IPS DF 4.7 (cell line): ENCODE results near the gene SEC14L3.

ENCODE experiments used
- DNase-seq: peaks from one replicate; pipeline ENCODE4 v3.0.0-alpha.2; 2013; ENCODE audit warnings: low spot score; ENCODE audit errors: extremely low read depth

Gene SEC14L3

DNA sequence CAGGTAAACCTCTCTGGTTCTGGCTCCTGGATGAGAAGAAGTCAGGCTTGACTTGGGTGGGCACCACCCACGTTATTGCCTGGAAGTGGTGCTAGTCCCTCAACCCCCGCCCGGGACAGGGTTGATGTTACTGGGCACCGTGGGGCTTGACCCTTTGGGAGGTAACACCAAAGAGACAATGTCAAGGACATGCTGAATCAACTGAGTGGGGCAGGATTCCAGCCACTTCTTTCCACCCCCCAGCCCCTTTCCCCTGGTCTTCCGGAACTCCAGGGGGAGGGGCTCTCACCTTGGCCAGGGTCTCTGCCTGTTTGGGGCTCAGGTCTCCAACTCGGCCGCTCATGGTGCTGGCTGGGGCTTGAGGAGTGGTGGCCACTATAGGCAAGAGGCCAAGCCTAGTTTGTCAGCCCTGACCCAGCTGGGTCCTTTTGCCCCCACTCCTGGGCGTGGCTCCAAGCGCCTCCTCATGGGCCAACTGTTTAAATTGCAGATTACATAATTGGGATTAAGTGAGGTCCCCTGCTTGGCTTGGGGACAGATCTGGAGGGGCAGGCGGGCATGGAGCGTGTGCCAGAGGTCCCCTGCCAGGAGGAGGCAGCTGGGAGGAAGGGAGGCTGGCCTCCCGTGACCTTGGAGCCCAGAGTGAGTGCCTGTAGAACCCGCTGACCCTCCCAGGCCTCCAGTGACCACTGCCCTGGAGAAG is at the start of gene SEC14L3:
TSS of gene SEC14L3 (minus strand) at position 402 of the 703 bp plus-strand sequence. CDS start at position 343, 59 bp downstream.
- no peak for DNase-seq

GRCh38 chr22:30519842-30520425 is 48.1 kb upstream of the SEC14L3 start:
- DNase-seq = no peak

GRCh38 chr22:30516731-30517130 is 44.9 kb upstream of the SEC14L3 start:
- DNase-seq = no peak

DNA sequence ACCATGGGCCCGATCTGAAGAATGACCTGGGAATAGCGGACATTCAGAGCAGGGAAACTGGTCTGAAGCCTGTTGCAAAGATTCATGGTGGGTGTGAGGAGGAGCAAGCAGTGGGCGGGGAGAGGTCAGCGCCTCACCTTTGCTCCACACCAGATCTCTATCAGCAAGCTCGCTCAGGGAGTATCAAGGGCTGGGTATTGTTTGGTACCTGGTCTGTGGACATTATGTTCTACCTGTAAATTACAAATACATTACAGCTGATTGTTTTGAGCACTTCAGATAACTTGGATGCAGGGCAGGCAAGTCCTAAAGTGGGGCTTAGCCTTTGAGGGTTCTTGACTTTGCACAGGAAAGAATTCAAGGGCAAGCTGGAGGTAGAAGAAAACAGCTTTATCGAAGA is 44.5 kb upstream of the SEC14L3 start:
- no peak for DNase-seq

GRCh38 chr22:30514252-30514651 is 42.4 kb upstream of the SEC14L3 start:
- no peak for DNase-seq

DNA sequence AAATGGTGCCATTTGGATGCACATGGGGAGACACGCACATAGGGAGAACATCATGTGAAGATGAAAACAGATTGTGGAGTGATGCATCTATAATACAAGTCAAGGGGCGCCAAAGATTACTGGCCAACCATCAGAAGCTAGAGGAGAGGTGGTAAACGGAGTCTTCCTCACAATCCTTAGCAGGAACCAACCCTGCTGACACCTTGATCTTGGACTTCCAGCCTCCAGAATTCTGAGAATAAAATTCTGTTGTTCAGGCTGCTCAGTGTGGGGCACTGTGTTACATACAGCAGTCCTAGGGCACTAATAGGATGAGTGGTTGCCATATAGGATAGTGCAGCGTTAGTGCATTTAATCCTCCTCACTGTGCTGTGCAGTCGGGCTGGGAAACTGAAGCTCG is 41.6 kb upstream of the SEC14L3 start:
- DNase-seq = no peak

DNA sequence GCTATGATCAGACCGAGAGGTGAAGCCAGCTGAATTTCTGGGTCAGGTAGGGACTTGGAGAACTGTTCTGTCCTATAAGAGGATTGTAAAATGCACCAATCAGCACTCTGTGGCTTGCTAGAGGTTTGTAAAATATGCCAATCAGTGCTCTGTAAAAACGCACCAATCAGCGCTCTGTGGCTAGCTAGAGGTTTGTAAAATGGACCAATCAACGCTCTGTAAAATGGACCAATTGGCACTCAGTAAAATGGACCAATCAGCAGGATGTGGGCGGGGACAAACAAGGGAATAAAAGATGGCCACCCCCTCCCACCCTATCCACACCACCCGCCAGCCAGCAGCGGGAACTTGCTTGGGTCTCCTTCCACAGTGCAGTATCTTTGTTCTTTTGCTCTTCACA is 40.1 kb upstream of the SEC14L3 start:
- no peak for DNase-seq

DNA sequence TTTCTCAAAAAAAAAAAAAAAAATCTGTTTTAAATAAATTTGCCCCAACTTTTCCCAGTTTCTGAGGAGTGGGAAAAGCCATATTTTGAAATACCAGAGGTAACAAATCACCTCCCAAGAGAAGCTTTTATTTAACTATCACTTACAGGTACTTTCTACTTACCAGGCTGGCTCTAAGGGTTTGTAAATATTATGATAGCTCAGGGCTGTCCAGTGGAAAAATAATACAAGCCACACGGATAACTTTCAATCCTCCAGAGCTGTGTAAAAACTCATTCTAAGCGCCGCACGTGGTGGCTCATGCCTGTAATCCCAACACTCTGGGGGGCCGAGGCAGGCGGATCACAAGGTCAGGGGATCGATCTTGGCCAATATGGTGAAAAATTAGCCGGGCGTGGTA is 39.3 kb upstream of the SEC14L3 start:
- DNase-seq = no peak

- no peak for DNase-seq
Measured at GRCh38 chr22:30508216-30508615, 36.4 kb upstream of the SEC14L3 start.

DNA sequence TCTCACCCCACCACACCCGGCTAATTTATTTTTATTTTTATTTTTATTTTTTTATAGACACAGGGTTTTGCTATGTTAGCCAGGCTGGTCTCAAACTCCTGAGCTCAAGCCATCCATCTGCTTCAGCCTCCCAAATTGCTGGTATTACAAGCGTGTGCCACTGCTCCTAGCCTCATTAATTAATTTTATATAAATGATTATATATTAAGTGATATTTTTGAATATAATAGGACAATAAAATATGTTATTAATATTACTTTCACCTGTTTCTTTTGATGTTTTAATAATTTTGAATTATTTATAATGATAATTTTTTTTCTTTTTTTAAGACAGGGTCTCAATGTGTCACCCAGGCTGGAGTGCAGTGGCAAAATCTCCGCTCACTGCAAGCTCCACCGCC is 35.9 kb upstream of the SEC14L3 start:
- DNase-seq = no peak

GRCh38 chr22:30506507-30506968 is 34.7 kb upstream of the SEC14L3 start:
- DNase-seq = no peak

DNA sequence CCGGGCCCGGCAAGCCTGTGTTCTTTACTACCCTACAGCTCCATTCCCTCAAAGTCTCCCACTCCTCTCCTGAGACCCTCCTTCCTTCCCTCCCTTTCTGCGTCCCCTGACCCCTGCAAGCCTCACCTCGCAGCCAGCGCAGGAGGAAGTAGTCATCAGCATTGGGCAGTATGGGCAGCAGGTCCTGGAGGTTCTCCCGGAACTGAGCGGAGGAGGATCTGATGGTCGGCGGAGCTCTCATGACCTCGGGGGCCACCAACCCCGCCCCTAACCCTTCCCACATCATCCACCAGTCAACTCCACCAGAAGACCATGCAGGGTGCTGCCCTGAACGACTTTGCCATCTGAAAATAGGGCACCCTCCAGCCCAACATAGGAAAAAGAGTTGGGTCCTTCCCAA is 31.7 kb upstream of the SEC14L3 start:
- no peak for DNase-seq

DNA sequence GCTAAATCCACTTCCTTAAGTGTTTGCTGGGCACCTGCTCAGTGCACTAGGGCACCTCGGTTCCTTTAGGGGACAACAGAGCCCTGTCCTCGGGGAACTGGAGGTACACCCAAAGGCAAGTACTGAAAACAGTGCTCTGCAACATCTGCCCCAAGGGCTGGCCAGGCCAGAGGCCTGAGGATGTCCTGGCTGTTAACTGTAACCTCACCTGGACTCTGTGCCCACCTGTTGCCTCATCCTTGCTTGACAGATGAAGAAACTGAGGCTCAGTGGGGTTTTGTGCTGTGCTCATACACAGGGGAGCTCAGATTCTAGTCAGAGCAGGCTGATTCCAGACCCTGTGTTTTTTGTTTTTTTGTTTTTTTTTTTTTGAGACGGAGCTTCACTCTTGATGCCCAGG is 31.1 kb upstream of the SEC14L3 start:
- DNase-seq = no peak

DNA sequence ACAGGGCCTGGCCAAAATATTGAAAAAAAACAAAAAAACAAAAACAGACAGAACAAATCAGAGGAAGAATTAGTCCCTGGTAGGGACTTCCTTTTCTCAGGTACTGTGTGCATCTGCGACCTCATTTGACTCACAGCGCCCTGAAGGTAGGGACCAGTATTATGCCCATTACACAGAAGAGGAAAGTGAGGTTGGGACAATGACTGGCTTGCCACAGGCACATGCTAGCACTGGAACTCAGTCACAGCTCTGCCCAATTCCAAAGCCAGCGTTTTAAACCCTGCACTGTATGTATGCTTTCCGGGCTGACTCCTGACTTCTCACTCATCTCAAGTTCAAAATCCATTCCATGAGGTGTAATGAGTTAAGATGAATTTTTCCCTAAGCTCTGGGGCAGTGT is 30.3 kb upstream of the SEC14L3 start:
- DNase-seq = no peak

DNA sequence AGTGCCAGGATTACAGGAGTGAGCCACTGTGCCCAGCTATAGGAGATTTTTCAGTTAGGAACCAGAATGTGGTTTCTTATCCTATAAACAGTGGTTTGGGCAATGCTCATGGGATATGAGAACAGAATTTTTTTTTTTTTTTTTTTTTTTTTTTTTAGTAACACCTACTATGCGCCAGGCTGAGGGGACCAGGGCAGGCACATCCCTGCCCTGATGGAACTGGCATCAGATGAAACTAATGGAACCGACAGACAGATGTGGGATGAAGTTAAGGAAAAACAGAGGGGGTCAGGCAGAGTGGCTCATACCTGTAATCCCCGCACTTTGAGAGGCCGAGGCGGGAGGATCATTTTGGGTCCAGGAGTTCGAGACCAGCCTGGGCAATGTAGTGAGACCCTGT is 28.8 kb upstream of the SEC14L3 start:
- no peak for DNase-seq

GRCh38 chr22:30497466-30498150 is 25.8 kb upstream of the SEC14L3 start:
- DNase-seq = no peak

DNA sequence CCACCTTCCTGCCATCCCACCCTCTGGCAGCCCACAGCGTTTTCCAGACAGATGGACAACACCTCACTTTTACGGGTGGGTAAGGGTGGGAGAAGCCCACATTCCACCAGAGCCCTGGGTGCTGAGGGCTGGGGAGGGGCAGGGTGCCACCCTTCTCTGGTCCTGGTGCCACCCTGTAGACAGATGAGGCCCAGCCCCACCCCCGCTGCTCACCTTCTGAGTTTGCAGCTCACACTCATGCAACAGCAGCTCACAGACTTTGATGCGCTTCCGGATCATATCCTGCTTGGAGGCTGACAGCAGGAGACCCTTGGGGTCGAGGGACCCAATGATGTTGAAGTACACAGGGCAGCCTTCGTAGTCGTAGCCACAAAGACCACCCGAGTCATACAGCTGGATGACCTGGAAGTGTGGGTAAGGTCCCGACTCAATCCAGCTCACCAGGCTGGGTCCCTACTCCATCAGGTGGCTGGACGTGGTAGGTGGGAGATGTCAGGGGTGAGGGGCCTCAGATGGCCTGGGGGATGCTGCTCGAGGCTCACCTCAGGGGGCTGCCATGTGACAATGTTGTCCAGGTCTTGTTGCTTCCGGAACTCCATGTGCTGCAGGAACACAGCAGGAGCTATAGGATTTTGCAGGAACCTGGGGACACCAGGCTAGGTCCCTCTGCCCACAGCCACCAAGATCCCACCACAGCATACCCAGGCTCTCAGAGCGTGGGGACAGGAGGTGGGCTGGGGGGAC is 23.4 kb upstream of the SEC14L3 start:
- DNase-seq = no peak

DNA sequence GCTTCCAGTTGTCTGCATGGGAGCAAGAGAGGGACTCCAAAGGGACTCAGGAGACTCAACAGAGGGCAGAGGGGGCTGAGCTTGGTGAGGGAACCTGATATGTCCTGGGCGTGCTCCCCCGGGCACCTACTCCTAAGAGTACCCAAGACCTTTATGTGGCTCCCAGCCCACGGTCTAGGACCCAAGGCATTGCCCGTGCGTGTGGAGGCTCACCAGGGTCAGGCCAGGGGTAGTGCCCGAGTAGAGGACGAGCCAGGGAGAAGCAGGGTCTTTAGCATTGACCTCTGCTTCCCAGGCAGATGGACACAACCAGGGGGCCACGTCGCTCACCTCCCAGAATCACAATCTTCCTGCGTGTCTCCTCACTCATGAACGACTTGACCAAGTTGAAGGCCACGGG is 20.3 kb upstream of the SEC14L3 start:
- DNase-seq = no peak

DNA sequence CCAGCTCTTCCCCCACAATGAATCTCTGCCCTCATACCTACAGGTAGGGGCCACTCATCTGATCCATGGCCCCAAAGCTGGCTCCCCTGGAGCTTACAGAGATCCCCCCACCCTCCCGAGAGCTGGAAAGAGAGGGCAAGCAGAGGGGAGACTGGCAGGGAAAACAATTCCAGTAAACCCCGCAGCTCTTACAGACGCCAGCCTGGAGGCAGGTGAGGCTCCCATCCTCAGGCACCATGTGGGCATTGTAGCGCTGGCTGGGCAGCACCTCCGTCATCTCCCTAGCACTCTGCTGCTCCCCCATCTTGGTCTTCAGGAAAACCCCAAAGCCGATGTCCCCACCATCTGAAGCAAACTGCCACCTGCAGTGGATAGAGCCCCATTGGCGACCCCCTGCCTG is 19.6 kb upstream of the SEC14L3 start:
- no peak for DNase-seq

DNA sequence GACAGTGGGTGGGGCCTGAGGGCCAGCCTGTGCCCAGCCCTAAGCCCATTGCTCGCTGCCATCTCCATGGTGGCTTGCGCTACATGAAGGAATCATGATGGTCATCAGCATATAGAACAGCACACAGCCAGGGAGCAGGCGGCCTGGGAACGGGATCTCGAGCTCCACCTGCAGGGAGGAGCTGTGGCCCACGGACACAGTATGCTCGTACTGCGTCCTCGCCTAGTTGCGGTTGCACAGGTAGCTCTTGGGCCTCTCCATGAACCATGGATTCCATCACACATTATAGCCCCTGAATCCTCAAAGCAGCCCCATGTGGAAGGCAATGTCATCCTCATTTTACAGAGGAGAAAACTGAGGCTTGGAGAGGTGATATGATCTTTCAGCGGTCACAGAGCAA is 18.6 kb upstream of the SEC14L3 start:
- DNase-seq = no peak

GRCh38 chr22:30488121-30488520 is 16.3 kb upstream of the SEC14L3 start:
- DNase-seq = no peak

DNA sequence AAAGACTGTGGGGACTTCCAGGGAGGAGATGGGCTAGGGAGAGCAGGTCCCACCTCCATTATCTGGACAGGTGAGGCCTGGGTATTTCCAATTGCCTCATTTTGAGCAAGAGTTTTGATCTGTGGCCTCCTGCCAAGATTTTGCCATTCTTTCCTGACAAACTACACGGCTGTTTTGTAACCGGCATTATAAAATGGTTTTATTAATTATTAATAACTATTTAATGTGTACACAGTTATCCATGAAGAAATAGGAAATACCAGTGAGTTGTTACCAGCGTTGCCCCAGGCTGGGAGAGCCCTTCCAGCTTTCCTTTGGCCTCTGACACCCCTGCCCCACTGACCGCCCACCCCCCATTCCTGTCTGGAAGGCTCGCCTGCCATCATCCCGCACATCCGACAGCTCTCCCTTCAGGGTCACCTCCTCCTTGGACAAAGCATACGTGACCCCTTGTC is 14.9 kb upstream of the SEC14L3 start:
- DNase-seq = no peak
